Stimulated activated CD8-positive, alpha-beta memory T cell treated with anti-CD3 and anti-CD28 coated beads, Interleukin-4, amount 100 ng/mL, for 1 hour (primary cell): Measurements from ENCODE around the gene SMIM14.
"Not testable (repeated sequence)": the region's sequence is repeated elsewhere in the genome, so short reads cannot be mapped to it uniquely, and the experiment has no call there.

ENCODE experiments used
- DNase-seq, 2 donors: peaks; one replicate each; pipeline ENCODE4 v3.0.0-alpha.2; 2020; ENCODE audit warnings: low read depth in 2 of 2, low spot score in 1 of 2

Gene SMIM14

GRCh38 chr4:39597695-39598381, 40.8 kb downstream of the SMIM14 start:
- DNase-seq, result no peak

- no peak for DNase-seq
These were observed 41.7 kb downstream of the SMIM14 start for GRCh38 chr4:39596971-39597370.

GRCh38 chr4:39591290-39591689, 47.4 kb downstream of the SMIM14 start:
- DNase-seq, result no peak

GRCh38 chr4:39587881-39588280, 50.8 kb downstream of the SMIM14 start:
- DNase-seq, result no peak

- DNase-seq, result no peak
These were observed 63.7 kb downstream of the SMIM14 start for GRCh38 chr4:39574946-39575345.

GRCh38 chr4:39571504-39571903, 67.2 kb downstream of the SMIM14 start:
- DNase-seq, result no peak

- DNase-seq, result no peak
These were observed 67.6 kb downstream of the SMIM14 start for GRCh38 chr4:39571054-39571453.

GRCh38 chr4:39569209-39569608, 69.5 kb downstream of the SMIM14 start:
- no peak for DNase-seq

GRCh38 chr4:39568805-39569204, 69.9 kb downstream of the SMIM14 start:
- DNase-seq, result no peak

- DNase-seq, result no peak
These were observed 72.6 kb downstream of the SMIM14 start for GRCh38 chr4:39565878-39566600.

GRCh38 chr4:39563346-39563847, 75.3 kb downstream of the SMIM14 start:
- no peak for DNase-seq

- no peak for DNase-seq
These were observed 75.9 kb downstream of the SMIM14 start for GRCh38 chr4:39562792-39563191.

GRCh38 chr4:39559626-39560025, 79.0 kb downstream of the SMIM14 start:
- no peak for DNase-seq

- no peak for DNase-seq
These were observed 83.2 kb downstream of the SMIM14 start for GRCh38 chr4:39555472-39555871.

- DNase-seq, result no peak
These were observed 90.1 kb downstream of the SMIM14 start for GRCh38 chr4:39548425-39549067.

GRCh38 chr4:39544580-39545315, 93.9 kb downstream of the SMIM14 start:
- DNase-seq, result no peak

GRCh38 chr4:39544080-39544479, 94.6 kb downstream of the SMIM14 start:
- DNase-seq, result not testable (repeated sequence)

GRCh38 chr4:39543034-39543433, 95.6 kb downstream of the SMIM14 start:
- DNase-seq, result no peak

- no peak for DNase-seq
These were observed 96.1 kb downstream of the SMIM14 start for GRCh38 chr4:39542611-39543012.

- no peak for DNase-seq
These were observed 96.6 kb downstream of the SMIM14 start for GRCh38 chr4:39541987-39542610.

- no peak for DNase-seq
These were observed 99.5 kb downstream of the SMIM14 start for GRCh38 chr4:39539089-39539611.
